ENCODE results near the gene RPP25L. TPM values are rescaled to one million over a fixed set of nuclear protein-coding genes. Genes with fewer than 3 reads are reported as not detected.
A peak's percentile ranks its signal among the peaks of the same experiment; 100 is the strongest.

The RPP25L gene
- total and polyA plus RNA-seq, 2 donors (not counting 1 experiment from before 2014, with no cell fraction given), result 13.5 to 34.3 TPM

GRCh38 chr9:34584970-34585369, 26.9 kb downstream of the RPP25L start:
- Histone ChIP-seq H3K4me2 (ENCODE audit: extremely low read depth, insufficient read depth, low read length) (no peak overlapping the region), H3K9me3 (ENCODE audit: control insufficient read depth, insufficient read depth, low read depth, low read length) (no peaks in the 10 kb centered on the region), H3K27me3 (ENCODE audit: control insufficient read depth, insufficient read depth, low read length) (peaks cover 58% of the 10 kb centered on the region), H3K4me1 (ENCODE audit: control insufficient read depth, extremely low read depth, insufficient read depth, low read length) (no peaks in the 10 kb centered on the region), H3K36me3 (ENCODE audit: control insufficient read depth, insufficient read depth, low read length) (no peaks in the 10 kb centered on the region), H4K20me1 (ENCODE audit: control insufficient read depth, extremely low read depth, insufficient read depth, low read length) (no peaks in the 10 kb centered on the region), H3K27ac (ENCODE audit: insufficient read depth, low read length) (no peak overlapping the region), H3K9ac (ENCODE audit: insufficient read depth, low read length) (no peak overlapping the region), H3K79me2 (ENCODE audit: control insufficient read depth, insufficient read depth, low read length) (no peaks in the 10 kb centered on the region), H2AFZ (ENCODE audit: low read length) (no peak overlapping the region), H3K4me3 (replicated peaks in 1 of 4; ENCODE audit: control extremely low read depth in 1 of 4, insufficient read depth in 1 of 4, low read depth in 3 of 4, low read length in 4 of 4) (no peak overlapping the region)
- TF ChIP-seq CTCF (conservative IDR thresholded peaks at IDR 0.05 in 1 of 2, IDR thresholded peaks at IDR 0.05 in 1 of 2; ENCODE audit: low read depth in 1 of 2, low read length in 2 of 2) (no peak), EZH2 (IDR thresholded peaks at IDR 0.05; ENCODE audit: low read length, missing control alignments) (peak; percentile 26)
- no peak for DNase-seq (ENCODE audit: low read depth in 2 of 2)

- Histone ChIP-seq H3K27ac (ENCODE audit: insufficient read depth, low read length) (no peak overlapping the region), H3K4me2 (ENCODE audit: extremely low read depth, insufficient read depth, low read length) (no peak overlapping the region), H3K4me3 (replicated peaks in 1 of 4; ENCODE audit: control extremely low read depth in 1 of 4, insufficient read depth in 1 of 4, low read depth in 3 of 4, low read length in 4 of 4) (no peak overlapping the region), H3K36me3 (ENCODE audit: control insufficient read depth, insufficient read depth, low read length) (no peaks in the 10 kb centered on the region), H2AFZ (ENCODE audit: low read length) (no peak overlapping the region), H3K27me3 (ENCODE audit: control insufficient read depth, insufficient read depth, low read length) (peaks cover 60% of the 10 kb centered on the region), H3K79me2 (ENCODE audit: control insufficient read depth, insufficient read depth, low read length) (no peaks in the 10 kb centered on the region), H3K9me3 (ENCODE audit: control insufficient read depth, insufficient read depth, low read depth, low read length) (no peaks in the 10 kb centered on the region), H3K4me1 (ENCODE audit: control insufficient read depth, extremely low read depth, insufficient read depth, low read length) (no peaks in the 10 kb centered on the region), H3K9ac (ENCODE audit: insufficient read depth, low read length) (no peak overlapping the region), H4K20me1 (ENCODE audit: control insufficient read depth, extremely low read depth, insufficient read depth, low read length) (no peaks in the 10 kb centered on the region)
- TF ChIP-seq EZH2 (IDR thresholded peaks at IDR 0.05; ENCODE audit: low read length, missing control alignments) (no peak), CTCF (conservative IDR thresholded peaks at IDR 0.05 in 1 of 2, IDR thresholded peaks at IDR 0.05 in 1 of 2; ENCODE audit: low read depth in 1 of 2, low read length in 2 of 2) (no peak)
- DNase-seq (ENCODE audit: low read depth in 2 of 2), result no peak
Measured at GRCh38 chr9:34582787-34583186, 29.1 kb downstream of the RPP25L start.

- no peak for DNase-seq (ENCODE audit: low read depth in 2 of 2)
- no peaks in the 10 kb centered on the region for H3K36me3 ChIP-seq (ENCODE audit: control insufficient read depth, insufficient read depth, low read length)
- no peak overlapping the region for H3K4me3 ChIP-seq (replicated peaks in 1 of 4; ENCODE audit: control extremely low read depth in 1 of 4, insufficient read depth in 1 of 4, low read depth in 3 of 4, low read length in 4 of 4)
- H3K4me1 ChIP-seq (ENCODE audit: control insufficient read depth, extremely low read depth, insufficient read depth, low read length), result no peaks in the 10 kb centered on the region
- H3K27me3 ChIP-seq (ENCODE audit: control insufficient read depth, insufficient read depth, low read length), result peaks cover 52% of the 10 kb centered on the region
- no peak overlapping the region for H3K9ac ChIP-seq (ENCODE audit: insufficient read depth, low read length)
- H3K79me2 ChIP-seq (ENCODE audit: control insufficient read depth, insufficient read depth, low read length), result no peaks in the 10 kb centered on the region
- H4K20me1 ChIP-seq (ENCODE audit: control insufficient read depth, extremely low read depth, insufficient read depth, low read length), result no peaks in the 10 kb centered on the region
- H3K4me2 ChIP-seq (ENCODE audit: extremely low read depth, insufficient read depth, low read length), result no peak overlapping the region
- H3K27ac ChIP-seq (ENCODE audit: insufficient read depth, low read length), result no peak overlapping the region
- H3K9me3 ChIP-seq (ENCODE audit: control insufficient read depth, insufficient read depth, low read depth, low read length), result no peaks in the 10 kb centered on the region
- no peak overlapping the region for H2AFZ ChIP-seq (ENCODE audit: low read length)
- no peak for TF ChIP-seq EZH2 (IDR thresholded peaks at IDR 0.05; ENCODE audit: low read length, missing control alignments)
- TF ChIP-seq CTCF (conservative IDR thresholded peaks at IDR 0.05 in 1 of 2, IDR thresholded peaks at IDR 0.05 in 1 of 2; ENCODE audit: low read depth in 1 of 2, low read length in 2 of 2), result no peak
Measured at GRCh38 chr9:34581318-34581717, 30.6 kb downstream of the RPP25L start.

All from fibroblast of lung (primary cell).